GM19463 (cell line): Measurements from ENCODE around the gene CACNA1D.

ENCODE experiments used
- ATAC-seq: cut with Tn5 transposase; IDR thresholded peaks from one replicate; pipeline ENCODE4 v1.9.1; 2021; ENCODE audit warnings: mild to moderate bottlenecking, moderate library complexity; ENCODE audit not compliant: unreplicated experiment

CACNA1D gene

DNA sequence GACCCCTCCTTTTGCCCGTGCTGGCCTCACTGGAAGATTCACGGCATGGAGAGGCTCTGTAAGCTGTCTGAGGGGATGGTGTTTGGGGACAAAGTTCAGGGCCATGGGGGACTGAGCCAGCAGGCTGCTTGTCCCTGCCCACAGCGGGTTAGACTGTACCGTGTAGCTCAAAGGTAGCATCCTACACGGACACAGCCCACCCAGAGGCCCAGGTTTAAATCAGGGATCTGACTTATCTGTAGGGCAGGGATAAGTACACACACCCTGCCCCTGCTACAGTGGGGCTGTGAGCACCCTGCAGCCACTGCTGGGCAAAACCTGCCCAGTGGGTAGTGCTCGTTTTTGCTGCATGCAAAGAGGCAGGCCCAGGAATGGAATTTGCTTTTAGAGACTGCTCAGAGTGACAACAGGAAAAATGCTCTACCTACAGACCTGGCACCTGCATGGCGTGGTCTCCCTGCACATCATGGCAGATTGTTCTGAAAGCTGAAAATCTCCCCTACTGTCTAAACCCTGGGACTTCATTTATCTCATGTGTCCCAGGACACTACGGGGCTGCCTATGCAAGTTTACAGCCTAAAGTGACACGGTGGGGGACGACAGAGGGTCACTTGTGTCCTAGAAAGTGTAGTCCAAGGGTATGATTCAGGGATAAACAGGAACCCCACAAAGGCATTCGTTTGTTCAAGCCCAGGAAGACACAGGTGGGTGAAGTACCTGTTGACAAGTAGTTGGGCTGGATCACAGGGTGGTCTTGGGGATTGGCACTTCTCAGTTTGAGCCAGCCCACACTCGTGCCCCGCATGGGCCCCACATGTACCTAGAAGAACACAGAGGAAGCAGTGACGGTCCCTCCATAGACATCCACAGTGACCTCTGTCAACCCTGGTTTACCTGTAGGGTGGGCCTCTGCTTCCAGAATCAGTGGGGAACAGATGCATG, 324.1 kb downstream of the CACNA1D start:
- no peak for ATAC-seq

DNA sequence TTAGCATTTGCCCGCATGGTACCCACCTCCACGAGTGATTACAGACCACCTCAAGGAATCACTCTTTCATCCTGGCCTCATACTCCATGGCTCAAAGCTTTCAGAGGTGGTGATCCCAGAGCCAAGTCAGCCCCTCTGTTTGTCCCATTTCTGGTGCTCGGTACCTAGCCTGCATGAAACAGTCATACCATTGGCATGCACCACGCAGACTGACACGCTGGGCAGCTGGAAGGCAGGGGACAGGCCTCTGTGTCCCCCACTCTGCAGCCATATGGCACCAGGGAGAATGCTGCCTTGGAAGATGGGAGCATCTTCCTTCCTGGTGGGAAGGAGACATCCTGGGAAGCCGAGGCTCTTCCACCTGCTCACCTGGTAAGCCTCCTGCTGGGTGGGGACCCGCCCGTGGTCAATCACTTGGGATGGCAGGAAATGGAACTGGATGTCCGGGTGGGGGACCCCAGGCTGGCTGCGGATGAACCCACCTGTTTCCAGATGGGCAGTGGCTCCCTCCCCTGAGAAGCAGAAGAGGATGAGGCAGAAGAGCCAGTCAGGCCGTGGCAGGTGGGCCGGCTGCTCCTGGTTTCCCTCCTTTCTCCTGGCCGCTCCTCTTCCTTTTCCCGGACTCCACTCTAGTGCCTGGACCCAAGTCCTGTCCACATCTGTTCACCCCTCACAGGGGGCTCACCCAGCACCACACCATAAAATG, 324.9 kb downstream of the CACNA1D start:
- no peak for ATAC-seq

DNA sequence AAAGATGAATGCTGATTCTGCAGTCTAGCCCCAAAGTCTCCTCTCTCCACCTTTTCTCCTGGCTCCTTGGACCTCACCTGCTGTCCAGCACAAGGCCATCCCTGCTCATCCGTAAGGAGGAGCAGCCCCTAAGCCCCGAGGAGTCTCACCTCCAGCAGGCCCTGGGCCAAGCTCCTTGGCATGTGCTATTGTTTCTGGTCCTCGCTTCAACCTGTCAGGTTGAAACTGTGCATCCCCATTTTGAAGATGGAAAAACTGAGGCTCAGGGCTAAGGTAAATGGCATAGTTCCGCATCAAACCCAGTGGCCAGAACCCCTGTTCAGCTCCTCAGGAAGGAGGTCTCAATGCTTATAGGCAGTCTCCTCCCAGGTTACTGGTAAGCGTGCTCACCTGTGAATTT, 325.7 kb downstream of the CACNA1D start:
- no peak for ATAC-seq

GRCh38 chr3:53820756-53821580, 326.6 kb downstream of the CACNA1D start:
- ATAC-seq = no peak

DNA sequence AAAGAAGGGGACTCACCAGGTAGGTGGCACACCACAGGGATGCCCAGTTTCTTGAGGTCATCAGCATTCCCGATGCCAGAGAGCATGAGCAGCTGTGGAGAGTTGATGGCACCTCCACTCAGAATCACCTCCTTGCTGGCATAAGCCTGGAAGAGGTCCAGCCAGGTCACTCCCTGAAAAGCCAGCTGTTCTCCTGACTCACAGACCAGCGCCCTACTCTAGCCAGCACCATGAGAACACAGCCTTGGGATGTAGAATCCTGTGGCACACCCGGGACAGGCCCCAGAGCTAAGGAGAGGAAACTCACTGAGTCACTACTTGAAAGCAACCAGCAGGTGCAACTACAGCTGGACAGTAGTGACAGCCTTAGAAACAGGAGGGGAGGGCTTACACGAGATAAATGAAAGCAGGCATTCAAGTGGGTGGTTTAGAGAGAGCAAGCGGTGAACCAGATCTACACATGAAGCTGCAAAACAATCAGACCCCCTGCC, 327.3 kb downstream of the CACNA1D start:
- ATAC-seq = no peak

- ATAC-seq = no peak
These were observed 327.9 kb downstream of the CACNA1D start for GRCh38 chr3:53822331-53822741.

DNA sequence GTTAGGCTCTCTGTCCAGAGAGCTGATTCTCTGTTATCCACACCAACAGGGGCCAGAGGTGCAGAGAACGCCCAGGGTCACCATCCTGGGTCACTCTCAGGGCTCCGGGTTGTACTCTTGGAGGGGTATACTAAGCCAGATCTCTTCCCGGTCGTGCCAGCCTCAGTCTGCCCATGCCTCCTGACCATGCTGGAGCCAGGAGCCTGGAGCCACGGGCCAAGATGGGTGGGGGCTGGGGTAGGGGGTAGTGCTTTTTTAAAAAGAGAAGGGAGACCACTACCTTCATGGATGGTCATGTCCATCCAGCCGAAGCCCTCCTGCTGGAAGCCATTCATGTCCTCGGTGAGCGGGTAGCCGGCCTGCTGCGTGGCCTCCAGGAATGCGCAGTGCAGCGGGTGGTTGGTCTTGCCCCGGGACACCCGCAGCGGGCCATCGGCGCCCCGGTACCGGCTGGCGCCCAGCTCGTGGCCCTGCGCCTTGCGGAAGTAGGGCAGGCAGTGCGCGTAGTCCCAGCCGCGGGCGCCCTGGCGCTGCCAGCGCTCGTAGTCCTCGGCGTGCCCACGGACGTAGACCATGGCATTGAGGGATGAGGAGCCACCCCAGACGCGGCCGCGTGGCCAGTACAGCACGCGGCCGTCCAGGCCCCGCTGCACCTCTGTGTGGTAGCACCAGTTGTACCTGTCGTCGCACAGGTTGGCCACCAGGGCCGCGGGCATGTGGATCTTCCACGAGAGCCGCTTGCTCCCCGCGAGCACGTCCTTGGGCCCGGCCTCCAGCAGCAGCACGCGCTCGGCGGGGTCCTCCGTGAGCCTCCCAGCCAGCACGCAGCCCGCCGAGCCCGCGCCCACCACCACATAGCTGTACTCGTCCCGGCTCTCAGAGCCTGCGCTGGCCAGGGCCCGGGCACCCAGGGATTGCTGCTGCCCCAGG, 328.9 kb downstream of the CACNA1D start:
- ATAC-seq = no peak

DNA sequence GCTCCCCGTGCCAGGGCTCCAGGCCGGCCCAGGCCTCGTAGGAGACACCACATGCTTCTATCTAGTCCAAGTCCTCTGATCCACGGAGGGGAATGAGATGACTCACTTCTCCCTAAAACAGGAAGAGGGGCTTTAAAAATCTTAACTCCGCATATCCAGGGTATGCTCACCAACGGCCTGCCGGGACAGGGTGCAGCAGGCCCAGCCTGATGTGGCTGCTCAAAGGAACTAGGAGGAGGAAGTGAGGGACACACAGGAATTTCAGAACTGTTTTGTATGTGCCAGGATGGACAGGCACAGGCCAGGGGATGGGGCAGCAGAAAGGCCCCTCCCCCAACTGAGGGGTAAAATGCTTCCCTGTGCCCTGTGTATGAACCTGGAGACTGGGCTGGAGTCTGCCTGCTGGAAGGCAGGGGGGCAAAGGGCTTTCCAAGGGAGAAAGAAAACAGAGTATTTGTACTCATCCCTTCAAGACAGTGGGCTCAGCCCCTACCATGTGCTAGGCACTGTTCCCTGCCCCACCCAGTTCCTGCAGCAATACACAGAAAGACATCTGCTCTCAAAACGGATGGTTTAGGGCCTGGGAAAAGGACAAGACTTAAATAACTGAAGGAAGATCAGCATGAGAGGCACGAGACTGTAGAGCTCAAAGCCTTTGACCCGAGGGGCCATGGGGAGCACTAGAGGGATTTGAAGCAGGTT, 329.7 kb downstream of the CACNA1D start:
- no peak for ATAC-seq

- no peak for ATAC-seq
These were observed 330.4 kb downstream of the CACNA1D start for GRCh38 chr3:53824795-53825194.

DNA sequence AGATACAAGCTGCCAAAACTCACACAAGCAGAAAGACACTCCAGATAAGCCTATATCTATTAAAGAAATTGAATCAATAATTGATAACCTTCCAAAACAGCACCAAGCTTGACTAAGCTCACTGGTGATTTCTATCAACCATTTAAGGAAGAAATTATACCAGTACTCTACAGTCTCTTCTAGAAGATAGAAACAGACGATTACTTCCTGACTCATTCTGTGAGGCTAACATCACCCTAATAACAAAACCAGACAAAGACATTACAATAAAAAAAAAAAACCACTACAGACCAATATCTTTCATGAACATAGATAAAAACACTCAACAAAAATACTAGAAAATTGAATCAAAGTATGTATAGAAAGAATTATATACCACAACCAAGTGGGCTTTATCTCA, 331.6 kb downstream of the CACNA1D start:
- no peak for ATAC-seq

GRCh38 chr3:53828581-53828980, 334.2 kb downstream of the CACNA1D start:
- no peak for ATAC-seq

DNA sequence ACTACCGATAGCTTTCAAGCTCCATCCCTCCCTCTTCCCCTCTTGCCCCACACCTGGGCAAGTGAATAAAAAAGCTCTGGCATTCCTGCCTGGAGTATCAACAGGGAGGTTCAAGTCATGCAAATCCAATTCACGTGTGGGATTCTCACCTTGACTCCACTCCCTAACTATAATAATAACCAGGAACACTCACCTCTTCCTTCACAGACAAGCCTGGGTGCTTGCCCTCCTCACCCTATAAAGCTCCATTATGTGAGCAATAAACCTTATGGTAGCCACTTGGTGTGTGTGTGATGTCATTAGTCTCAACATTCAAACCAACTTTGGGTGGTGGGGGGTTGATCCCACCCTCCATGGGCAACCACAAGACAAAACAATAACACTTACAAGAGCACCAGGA, 335.2 kb downstream of the CACNA1D start:
- no peak for ATAC-seq

DNA sequence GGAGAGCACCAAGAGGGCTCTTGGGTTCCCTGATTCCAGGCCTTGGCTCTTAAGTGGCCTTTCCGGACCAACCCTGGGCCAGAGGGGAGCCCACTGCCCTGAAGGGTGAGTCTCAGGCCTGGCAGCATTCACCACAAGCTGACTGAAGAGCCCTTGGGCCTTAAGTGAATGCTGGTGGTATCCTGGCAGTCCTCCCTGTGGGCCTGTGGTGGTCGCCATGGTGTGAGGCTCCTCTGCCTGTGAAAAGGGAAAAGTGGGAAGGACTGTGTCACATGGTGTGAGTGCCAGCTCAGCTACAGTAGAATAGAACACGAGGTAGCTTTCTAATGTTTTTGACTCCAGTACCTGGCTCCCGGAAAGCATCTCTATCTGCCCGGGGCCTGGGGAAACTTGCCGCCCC, 336.5 kb downstream of the CACNA1D start:
- no peak for ATAC-seq

DNA sequence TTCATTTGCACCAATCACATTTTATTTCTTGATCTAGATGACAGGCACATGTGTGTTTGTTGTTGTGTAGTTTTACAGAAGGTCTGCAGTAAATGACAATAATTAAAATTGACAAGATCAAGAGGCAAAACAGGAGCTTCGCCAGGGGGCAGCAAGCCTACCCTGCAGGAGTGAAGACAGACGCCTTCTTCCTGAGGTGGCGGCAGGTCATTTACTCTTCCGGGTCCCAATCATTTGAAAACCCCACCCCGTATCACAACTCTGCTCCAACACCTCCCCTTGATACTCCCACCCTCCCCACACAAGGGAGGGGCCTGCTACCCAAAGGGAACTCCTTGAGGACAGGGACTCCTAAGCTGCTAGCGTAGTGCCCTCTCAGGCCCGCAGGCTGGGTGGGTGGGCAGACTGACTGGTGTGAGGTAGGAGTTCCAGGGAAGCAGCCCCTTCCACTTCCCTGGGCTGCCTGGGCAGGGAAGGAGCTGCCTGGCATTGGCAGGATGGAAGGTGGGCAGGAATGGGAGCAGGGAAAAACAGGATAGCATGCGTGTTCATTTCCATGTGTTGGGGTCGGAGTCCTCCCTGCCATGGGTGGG, 338.7 kb downstream of the CACNA1D start:
- no peak for ATAC-seq

DNA sequence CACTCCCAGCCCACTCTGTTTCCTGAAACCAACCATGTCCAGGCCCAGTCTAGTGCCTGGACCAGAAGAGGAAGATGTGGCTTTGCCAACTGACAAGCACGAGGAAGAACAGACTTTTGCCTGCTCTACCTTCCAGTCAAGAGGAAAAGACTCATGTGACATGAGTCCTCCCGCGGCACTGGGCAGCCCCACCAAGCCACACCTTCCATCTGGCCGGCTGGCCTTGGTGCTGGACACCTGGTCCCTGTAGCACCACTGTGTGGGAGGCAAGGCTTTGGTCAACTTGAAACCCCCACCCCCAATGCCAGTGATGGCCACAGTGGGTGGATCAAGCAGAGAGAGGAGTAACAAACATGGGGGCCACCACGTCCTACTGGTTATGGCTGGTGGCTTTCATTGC, 339.3 kb downstream of the CACNA1D start:
- ATAC-seq = no peak

GRCh38 chr3:53834429-53835095, 340.2 kb downstream of the CACNA1D start:
- no peak for ATAC-seq

- no peak for ATAC-seq
These were observed 340.8 kb downstream of the CACNA1D start for GRCh38 chr3:53835257-53835656.

DNA sequence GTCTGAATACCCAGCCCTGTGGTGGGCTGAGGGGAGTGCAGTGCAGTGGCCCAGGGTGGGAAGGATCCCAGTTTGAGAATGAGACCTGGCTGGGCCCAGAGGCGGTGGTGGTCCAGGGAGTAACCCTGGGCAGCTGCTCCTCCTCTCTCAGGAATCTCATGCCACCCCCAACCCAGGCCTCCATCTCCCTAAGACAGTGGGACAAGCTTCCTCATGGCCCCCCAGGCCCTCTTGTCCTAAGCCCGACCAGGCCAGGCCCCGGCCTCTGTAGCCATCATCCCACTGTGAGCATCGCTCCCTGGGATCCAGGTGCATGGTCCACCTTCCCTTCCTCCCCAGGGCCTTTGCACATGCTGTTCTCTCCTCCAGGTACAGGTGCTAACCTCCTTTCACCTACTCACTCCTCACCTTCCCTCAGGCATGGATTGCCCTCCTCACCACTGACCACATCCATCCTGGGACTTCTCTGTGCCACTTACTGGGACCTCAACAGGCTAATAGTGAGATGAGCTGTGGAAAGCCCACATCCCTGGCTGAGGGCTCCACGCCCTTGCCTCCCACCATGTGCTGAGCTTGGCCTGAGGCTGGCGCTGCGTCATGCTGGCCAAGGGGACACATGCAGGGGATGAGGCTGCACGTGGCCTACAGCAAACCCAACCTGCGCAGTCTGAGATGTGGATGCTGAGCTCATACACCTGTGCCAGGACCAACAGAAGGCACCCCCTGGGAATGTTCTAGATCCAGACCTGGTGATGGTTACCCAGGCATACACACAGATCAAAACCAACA, 341.9 kb downstream of the CACNA1D start:
- ATAC-seq = no peak
